Brain microvascular endothelial cell (primary cell): ENCODE measurements around the gene WDR6.

ENCODE experiments used
- DNase-seq: peaks from one replicate; pipeline ENCODE4 v3.0.0-alpha.2; 2020
- H3K27ac ChIP-seq: fragments of 250-450 bp; sonication (Bioruptor Pico); 2 replicates; pipeline ENCODE4 v1.5.1; 2020; ENCODE audit warnings: mild to moderate bottlenecking, moderate library complexity
- H3K27me3 ChIP-seq: fragments of 250-450 bp; sonication (Bioruptor Pico); replicated peaks from 2 replicates; pipeline ENCODE4 v1.5.1; 2020; ENCODE audit warnings: mild to moderate bottlenecking
- H3K36me3 ChIP-seq: fragments of 250-450 bp; sonication (Bioruptor Pico); replicated peaks from 2 replicates; pipeline ENCODE4 v1.5.1; 2020; ENCODE audit warnings: mild to moderate bottlenecking
- H3K4me3 ChIP-seq: 2 replicates; pipeline ENCODE4 v1.5.1; 2011; ENCODE audit warnings: low read depth, mild to moderate bottlenecking, control low read depth, low read length, moderate library complexity
- CTCF ChIP-seq: IDR thresholded peaks from 2 replicates; pipeline ENCODE4 v1.5.1; 2011; ENCODE audit warnings: low read depth, mild to moderate bottlenecking, moderate library complexity, low read length, control low read depth, inconsistent platforms; ENCODE audit errors: missing control alignments
- in situ Hi-C: cut with HindIII; loops from 2 replicates; pipeline ENCODE4 v1.10.0; 2017; ENCODE audit warnings: low sequenced_read_pairs, low pct_ligation_motif_present

The WDR6 gene

GRCh38 chr3:49032646-49033304 is 25.6 kb downstream of the WDR6 start:
- Histone ChIP-seq H3K36me3 (peaks cover 45% of the 10 kb centered on the region), H3K27me3 (no peaks in the 10 kb centered on the region), H3K27ac (no peak overlapping the region), H3K4me3 (no peak overlapping the region)
- DNase-seq = no peak
- no peak for TF ChIP-seq CTCF
- in situ Hi-C loops = no loop called here

- no peak for TF ChIP-seq CTCF
- Histone ChIP-seq H3K36me3 (peaks cover 52% of the 10 kb centered on the region), H3K27me3 (no peaks in the 10 kb centered on the region), H3K27ac (no peak overlapping the region), H3K4me3 (no peak overlapping the region)
- in situ Hi-C loops = no loop called here
- DNase-seq = no peak
Measured at GRCh38 chr3:49034650-49035049, 27.5 kb downstream of the WDR6 start.

- TF ChIP-seq CTCF = no peak
- in situ Hi-C loops = no loop called here
- DNase-seq = no peak
Measured at GRCh38 chr3:49035281-49035680, 28.1 kb downstream of the WDR6 start.

GRCh38 chr3:49053543-49053942 is 46.4 kb downstream of the WDR6 start:
- in situ Hi-C loops = no loop called here
- Histone ChIP-seq H3K27me3 (no peaks in the 10 kb centered on the region), H3K36me3 (peaks cover 51% of the 10 kb centered on the region), H3K27ac (no peak overlapping the region), H3K4me3 (no peak overlapping the region)
- DNase-seq = no peak
- no peak for TF ChIP-seq CTCF

More at GRCh38 chr3:49035281-49035680, 28.1 kb downstream of the WDR6 start:
- H3K27me3 ChIP-seq = no peaks in the 10 kb centered on the region
- peaks cover 55% of the 10 kb centered on the region for H3K36me3 ChIP-seq
- no peak overlapping the region for H3K4me3 ChIP-seq
- no peak overlapping the region for H3K27ac ChIP-seq

- in situ Hi-C loops = no loop called here
- Histone ChIP-seq H3K36me3 (peaks cover 51% of the 10 kb centered on the region), H3K4me3 (no peak overlapping the region), H3K27ac (no peak overlapping the region), H3K27me3 (no peaks in the 10 kb centered on the region)
- no peak for DNase-seq
- TF ChIP-seq CTCF = no peak
Measured at GRCh38 chr3:49054344-49054862, 47.2 kb downstream of the WDR6 start.

- no peak for DNase-seq
- Histone ChIP-seq H3K27ac (no peak overlapping the region), H3K36me3 (peaks cover 45% of the 10 kb centered on the region), H3K4me3 (no peak overlapping the region), H3K27me3 (no peaks in the 10 kb centered on the region)
- in situ Hi-C loops = no loop called here
- TF ChIP-seq CTCF = no peak
Measured at GRCh38 chr3:49057268-49057667, 50.1 kb downstream of the WDR6 start.
